ENCODE results near the gene CTSV.
"Not testable (repeated sequence)": the region's sequence is repeated elsewhere in the genome, so short reads cannot be mapped to it uniquely, and the experiment has no call there.

Gene CTSV

GRCh38 chr9:97046228-97046627 lies 7.3 kb upstream of the CTSV start:
- Histone ChIP-seq H3K79me2 (ENCODE audit: control insufficient read depth, low read length) (no peaks in the 10 kb centered on the region), H3K27me3 (ENCODE audit: control insufficient read depth, low read length) (peaks cover 15% of the 10 kb centered on the region), H3F3A (ENCODE audit: control insufficient read depth, insufficient read depth) (no peaks in the 10 kb centered on the region), H3K36me3 (ENCODE audit: control insufficient read depth, low read length) (no peaks in the 10 kb centered on the region), H3K4me3 (ENCODE audit: low read length) (no peak overlapping the region), H3K9me2 (replicated peaks; ENCODE audit: control insufficient read depth, low read length) (no peaks in the 10 kb centered on the region), H3K27ac (ENCODE audit: low read depth, low read length) (no peak overlapping the region), H3K4me1 (ENCODE audit: control insufficient read depth, low read length) (no peaks in the 10 kb centered on the region), H3K4me2 (ENCODE audit: low read length) (no peak overlapping the region), H3K9me3 (ENCODE audit: control insufficient read depth, insufficient read depth, low read length) (no peaks in the 10 kb centered on the region), H4K20me1 (ENCODE audit: control insufficient read depth, insufficient read depth, low read depth, low read length) (no peaks in the 10 kb centered on the region)
- no peak for TF ChIP-seq CTCF (IDR thresholded peaks at IDR 0.05; ENCODE audit: low read depth, low read length, poor library complexity, severe bottlenecking)

GRCh38 chr9:97045300-97045699 lies 6.4 kb upstream of the CTSV start:
- no peaks in the 10 kb centered on the region for H3K36me3 ChIP-seq (ENCODE audit: control insufficient read depth, low read length)
- H3K4me3 ChIP-seq (ENCODE audit: low read length), result no peak overlapping the region
- no peaks in the 10 kb centered on the region for H3K9me2 ChIP-seq (replicated peaks; ENCODE audit: control insufficient read depth, low read length)
- no peak overlapping the region for H3K4me2 ChIP-seq (ENCODE audit: low read length)
- TF ChIP-seq EZH2phosphoT487 (IDR thresholded peaks at IDR 0.05; ENCODE audit: borderline replicate concordance, low read length) (no peak), CTCF (IDR thresholded peaks at IDR 0.05; ENCODE audit: low read depth, low read length, poor library complexity, severe bottlenecking) (no peak)
- no peaks in the 10 kb centered on the region for H3K4me1 ChIP-seq (ENCODE audit: control insufficient read depth, low read length)
- H3K27ac ChIP-seq (ENCODE audit: low read depth, low read length), result no peak overlapping the region
- peaks cover 15% of the 10 kb centered on the region for H3K27me3 ChIP-seq (ENCODE audit: control insufficient read depth, low read length)
- H3K9me3 ChIP-seq (ENCODE audit: control insufficient read depth, insufficient read depth, low read length), result no peaks in the 10 kb centered on the region
- no peaks in the 10 kb centered on the region for H3F3A ChIP-seq (ENCODE audit: control insufficient read depth, insufficient read depth)
- no peaks in the 10 kb centered on the region for H4K20me1 ChIP-seq (ENCODE audit: control insufficient read depth, insufficient read depth, low read depth, low read length)
- H3K79me2 ChIP-seq (ENCODE audit: control insufficient read depth, low read length), result no peaks in the 10 kb centered on the region

GRCh38 chr9:97041898-97042297 lies 3.0 kb upstream of the CTSV start:
- Histone ChIP-seq H3K79me2 (ENCODE audit: control insufficient read depth, low read length) (no peaks in the 10 kb centered on the region), H3K4me2 (ENCODE audit: low read length) (no peak overlapping the region), H3K27me3 (ENCODE audit: control insufficient read depth, low read length) (peaks cover 18% of the 10 kb centered on the region), H3K9me2 (replicated peaks; ENCODE audit: control insufficient read depth, low read length) (no peaks in the 10 kb centered on the region), H3K4me3 (ENCODE audit: low read length) (no peak overlapping the region), H4K20me1 (ENCODE audit: control insufficient read depth, insufficient read depth, low read depth, low read length) (no peaks in the 10 kb centered on the region), H3K27ac (ENCODE audit: low read depth, low read length) (no peak overlapping the region), H3K36me3 (ENCODE audit: control insufficient read depth, low read length) (no peaks in the 10 kb centered on the region), H3K4me1 (ENCODE audit: control insufficient read depth, low read length) (no peaks in the 10 kb centered on the region), H3K9me3 (ENCODE audit: control insufficient read depth, insufficient read depth, low read length) (no peaks in the 10 kb centered on the region), H3F3A (ENCODE audit: control insufficient read depth, insufficient read depth) (no peaks in the 10 kb centered on the region)
- TF ChIP-seq EZH2phosphoT487 (IDR thresholded peaks at IDR 0.05; ENCODE audit: borderline replicate concordance, low read length) (no peak), CTCF (IDR thresholded peaks at IDR 0.05; ENCODE audit: low read depth, low read length, poor library complexity, severe bottlenecking) (no peak)

GRCh38 chr9:97039514-97039860 lies 545 bp upstream of the CTSV start:
- no peaks in the 10 kb centered on the region for H3K9me3 ChIP-seq (ENCODE audit: control insufficient read depth, insufficient read depth, low read length)
- TF ChIP-seq EZH2phosphoT487 (IDR thresholded peaks at IDR 0.05; ENCODE audit: borderline replicate concordance, low read length) (no peak), CTCF (IDR thresholded peaks at IDR 0.05; ENCODE audit: low read depth, low read length, poor library complexity, severe bottlenecking) (no peak)
- no peaks in the 10 kb centered on the region for H4K20me1 ChIP-seq (ENCODE audit: control insufficient read depth, insufficient read depth, low read depth, low read length)
- H3F3A ChIP-seq (ENCODE audit: control insufficient read depth, insufficient read depth), result no peaks in the 10 kb centered on the region
- peak overlapping the region; percentile 67 for H3K4me2 ChIP-seq (ENCODE audit: low read length)
- H3K4me1 ChIP-seq (ENCODE audit: control insufficient read depth, low read length), result no peaks in the 10 kb centered on the region
- peaks cover 18% of the 10 kb centered on the region for H3K27me3 ChIP-seq (ENCODE audit: control insufficient read depth, low read length)
- peak overlapping the region; percentile 51 for H3K4me3 ChIP-seq (ENCODE audit: low read length)
- no peaks in the 10 kb centered on the region for H3K36me3 ChIP-seq (ENCODE audit: control insufficient read depth, low read length)
- no peaks in the 10 kb centered on the region for H3K79me2 ChIP-seq (ENCODE audit: control insufficient read depth, low read length)
- H3K9me2 ChIP-seq (replicated peaks; ENCODE audit: control insufficient read depth, low read length), result no peaks in the 10 kb centered on the region
- no peak overlapping the region for H3K27ac ChIP-seq (ENCODE audit: low read depth, low read length)

- H3K27me3 ChIP-seq (ENCODE audit: control insufficient read depth, low read length); H3K36me3 ChIP-seq (ENCODE audit: control insufficient read depth, low read length); H3K4me2 ChIP-seq (ENCODE audit: low read length); H3F3A ChIP-seq (ENCODE audit: control insufficient read depth, insufficient read depth); H4K20me1 ChIP-seq (ENCODE audit: control insufficient read depth, insufficient read depth, low read depth, low read length); H3K9me3 ChIP-seq (ENCODE audit: control insufficient read depth, insufficient read depth, low read length); H3K4me1 ChIP-seq (ENCODE audit: control insufficient read depth, low read length); H3K79me2 ChIP-seq (ENCODE audit: control insufficient read depth, low read length); H3K9me2 ChIP-seq (replicated peaks; ENCODE audit: control insufficient read depth, low read length); H3K4me3 ChIP-seq (ENCODE audit: low read length); H3K27ac ChIP-seq (ENCODE audit: low read depth, low read length): not testable (repeated sequence)
Measured at GRCh38 chr9:97023505-97023904, 15.4 kb downstream of the CTSV start.

Data from DOHH2 (cell line).